ENCODE results near the gene RPA1.
"Not testable (repeated sequence)": the region's sequence is repeated elsewhere in the genome, so short reads cannot be mapped to it uniquely, and the experiment has no call there.

Gene RPA1

DNA sequence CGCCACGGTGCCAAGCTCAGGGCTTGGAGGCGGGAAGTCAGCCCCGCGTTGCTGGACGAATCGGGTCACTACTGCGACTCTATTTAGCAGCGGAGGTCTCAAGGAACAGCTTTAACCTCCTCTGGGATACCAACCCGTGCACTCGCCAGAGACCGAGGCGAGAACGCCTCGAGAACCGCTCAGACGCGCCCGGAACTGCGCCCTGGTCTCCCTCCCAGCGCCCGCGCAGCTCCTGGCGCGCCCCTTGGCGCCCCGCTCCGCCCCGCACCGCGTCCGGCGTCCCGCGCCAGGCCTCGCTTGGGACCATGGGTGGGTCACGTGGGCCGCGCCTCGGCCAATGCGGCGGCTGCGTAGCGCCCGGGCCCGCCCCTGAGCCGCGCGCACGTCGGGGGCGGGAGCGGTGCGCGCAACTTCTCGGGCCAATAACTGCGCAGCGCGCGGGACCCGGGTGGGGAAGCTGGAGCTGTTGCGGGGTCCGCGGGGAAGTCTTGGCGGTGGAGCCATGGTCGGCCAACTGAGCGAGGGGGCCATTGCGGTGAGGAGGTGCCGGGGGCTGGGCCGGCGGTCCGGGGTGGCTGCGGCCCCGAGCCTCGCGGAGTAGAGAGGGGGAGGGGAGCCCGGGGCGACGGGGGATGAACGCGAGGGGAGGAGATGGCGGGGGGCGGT, at the start of gene RPA1, which contains the start of gene SMYD4:
TSS of gene RPA1 (plus strand) at position 414 of the 666 bp plus-strand sequence. CDS start at position 503, 89 bp downstream.
TSS of gene SMYD4 (minus strand) at position 311 of the 666 bp plus-strand sequence. CDS start 1,908 bp downstream, outside the sequence.
- DNase-seq (ENCODE audit: low read depth in 2 of 2): peak; percentile 72 to 74

DNA sequence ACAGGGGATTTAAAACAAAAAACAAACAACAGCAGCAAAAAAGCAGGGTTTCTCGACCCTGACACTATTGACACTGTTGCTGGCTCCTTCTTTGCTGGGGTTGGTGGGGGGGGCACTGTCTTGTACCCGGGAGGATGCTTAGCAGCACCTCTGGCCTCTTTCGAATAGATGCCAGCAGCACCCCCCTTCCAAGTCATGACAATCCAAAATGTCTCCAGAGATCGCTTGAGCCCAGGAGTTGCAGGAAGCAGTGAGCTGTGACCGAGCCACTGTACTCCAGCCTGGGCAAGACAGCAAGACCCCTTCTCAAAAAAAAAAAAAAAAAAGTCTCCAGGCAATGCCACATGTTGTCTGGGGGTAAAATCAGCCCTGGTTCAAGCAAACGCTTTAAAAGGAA, 47.6 kb upstream of the RPA1 start:
- DNase-seq (ENCODE audit: low read depth in 2 of 2): no peak

DNA sequence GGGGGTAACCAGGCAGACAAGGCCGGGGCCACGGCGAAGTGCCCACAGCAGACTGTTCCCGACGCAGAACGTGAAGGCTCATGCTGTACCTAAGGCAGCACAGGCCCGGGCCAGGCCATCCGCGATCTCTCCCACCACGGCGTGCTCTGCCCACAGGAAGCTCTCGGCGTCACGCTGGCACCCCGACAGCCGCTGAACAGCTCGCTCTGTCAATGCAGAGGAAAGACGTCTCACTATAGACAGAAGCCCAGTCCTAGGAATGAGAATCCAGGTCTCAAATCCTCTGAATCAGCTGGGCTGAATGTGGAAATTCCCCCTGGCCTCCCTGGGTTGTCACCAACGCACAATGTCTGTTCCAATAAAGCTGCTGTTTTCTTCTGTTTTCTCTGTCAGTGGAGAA, 46.5 kb upstream of the RPA1 start:
- no peak for DNase-seq (ENCODE audit: low read depth in 2 of 2)

DNA sequence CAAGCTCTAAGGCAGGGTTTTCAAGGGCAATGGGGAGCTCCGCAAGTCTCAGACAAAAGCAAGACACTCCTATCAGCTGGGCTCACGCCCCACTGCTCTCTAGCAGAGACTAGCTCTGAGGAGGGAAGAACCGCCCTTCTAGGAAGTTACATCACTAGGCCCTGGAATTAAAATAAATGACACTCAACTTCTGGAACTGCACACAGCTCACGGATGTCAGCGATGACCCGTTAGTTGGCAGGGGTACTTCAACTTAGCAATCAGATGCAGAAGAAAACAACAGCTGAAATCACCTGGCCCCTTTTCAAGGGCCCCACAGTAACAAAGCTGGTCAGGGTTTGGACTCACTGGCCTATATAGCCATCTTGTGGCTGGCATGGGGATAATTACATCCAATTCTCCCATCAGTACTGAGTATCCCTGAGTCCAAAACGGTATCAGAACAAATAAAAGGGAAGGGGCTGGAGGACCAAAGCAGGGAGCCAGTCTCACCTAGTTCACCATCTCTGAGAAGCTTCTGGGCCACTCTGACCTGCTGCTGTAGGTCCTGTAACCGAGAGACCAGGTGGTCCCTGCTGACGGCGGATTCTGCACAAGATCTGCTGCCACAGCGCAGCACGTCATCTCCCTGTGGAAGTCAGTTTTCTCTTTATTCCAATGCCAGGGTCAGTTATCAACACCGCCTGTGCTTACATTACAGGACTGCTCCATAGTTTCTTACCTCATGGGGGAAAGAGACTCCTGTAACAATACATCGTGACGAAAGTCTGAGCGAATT, 45.8 kb upstream of the RPA1 start:
- no peak for DNase-seq (ENCODE audit: low read depth in 2 of 2)

DNA sequence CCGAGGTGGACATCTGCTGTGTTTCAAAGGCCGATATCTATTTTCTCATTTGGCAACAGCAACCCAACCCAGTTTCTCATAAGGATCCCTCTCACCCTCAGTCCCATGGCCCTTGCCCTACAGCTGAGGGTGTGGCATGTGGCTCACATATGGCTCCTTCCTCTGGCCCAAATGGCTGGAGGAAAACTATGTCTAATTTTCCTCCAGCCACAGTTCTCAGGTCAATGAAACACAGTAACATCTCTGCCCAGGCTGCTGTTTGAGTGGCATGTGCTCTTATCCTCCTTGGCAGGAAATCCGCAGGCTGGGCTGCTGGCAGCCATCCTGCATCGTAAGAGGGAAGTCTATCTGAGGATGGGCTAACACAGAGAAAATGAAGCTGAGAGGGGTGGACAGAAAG, 43.9 kb upstream of the RPA1 start:
- DNase-seq (ENCODE audit: low read depth in 2 of 2): no peak

DNA sequence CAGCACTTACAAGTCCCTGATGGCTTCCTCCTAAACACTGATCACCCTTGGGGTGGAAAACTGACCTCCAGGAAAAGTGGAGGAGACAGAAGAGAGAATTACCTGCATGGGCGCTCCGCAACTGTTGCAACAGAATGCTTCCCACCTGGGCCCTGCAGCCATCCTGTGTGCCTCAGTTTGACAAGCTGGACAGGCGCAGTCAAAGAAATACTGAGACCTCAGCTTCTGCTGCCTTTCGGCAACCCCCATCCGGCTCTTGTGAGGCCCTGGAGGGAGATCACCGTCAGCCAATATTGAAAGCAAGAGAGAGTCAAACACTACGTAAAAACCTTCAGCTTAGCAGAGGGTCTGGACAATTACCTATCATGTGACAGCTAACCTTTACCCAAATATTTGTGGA, 43.1 kb upstream of the RPA1 start:
- DNase-seq (ENCODE audit: low read depth in 2 of 2): no peak

DNA sequence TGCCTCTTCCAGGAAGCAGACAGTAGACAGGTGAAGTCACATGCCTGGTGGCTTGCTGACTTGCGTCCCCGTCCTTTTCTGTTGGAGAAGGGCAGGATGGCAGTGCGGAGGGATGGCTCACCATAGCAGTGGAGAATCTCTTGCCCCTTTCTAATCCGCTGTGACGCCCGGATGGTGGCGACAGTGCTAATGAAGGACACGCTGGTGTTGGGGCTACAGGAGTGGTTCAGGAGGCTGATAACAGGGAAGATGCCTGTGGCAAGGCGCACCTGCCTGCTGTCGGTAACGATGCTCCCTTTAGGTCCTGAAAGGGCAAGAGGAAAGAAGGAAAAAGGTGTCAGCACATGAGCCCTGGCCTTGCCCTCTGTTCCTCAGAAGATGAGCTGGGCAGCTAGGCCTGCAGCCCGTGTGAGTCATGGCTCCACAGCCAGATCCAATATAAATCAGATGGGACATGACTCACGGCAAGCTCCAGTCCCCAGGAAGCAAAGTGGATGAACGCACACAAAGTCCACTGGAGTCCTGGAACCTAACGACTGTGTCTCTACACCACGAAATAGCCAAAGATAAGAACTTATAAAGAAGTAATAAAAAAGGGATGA, 42.4 kb upstream of the RPA1 start:
- no peak for DNase-seq (ENCODE audit: low read depth in 2 of 2)

DNA sequence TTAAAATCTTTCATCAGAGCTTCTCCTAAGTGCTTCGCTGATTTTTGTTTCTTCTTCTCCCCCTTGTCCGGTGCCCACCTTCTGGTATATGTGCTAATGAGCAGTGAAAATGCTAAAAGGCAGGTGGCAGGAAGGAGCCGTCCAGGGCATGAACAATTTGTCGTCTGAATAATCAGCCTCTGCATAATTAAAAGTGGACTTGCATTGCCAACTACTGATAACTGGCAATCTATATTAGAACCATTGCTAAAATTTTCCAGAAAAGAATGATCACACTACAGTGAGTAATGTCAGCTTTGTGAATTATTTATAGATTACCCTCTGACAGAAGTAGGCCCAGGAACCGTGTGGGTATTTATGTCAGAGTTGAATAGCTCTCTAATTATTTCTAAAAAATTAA, 39.9 kb upstream of the RPA1 start:
- no peak for DNase-seq (ENCODE audit: low read depth in 2 of 2)

DNA sequence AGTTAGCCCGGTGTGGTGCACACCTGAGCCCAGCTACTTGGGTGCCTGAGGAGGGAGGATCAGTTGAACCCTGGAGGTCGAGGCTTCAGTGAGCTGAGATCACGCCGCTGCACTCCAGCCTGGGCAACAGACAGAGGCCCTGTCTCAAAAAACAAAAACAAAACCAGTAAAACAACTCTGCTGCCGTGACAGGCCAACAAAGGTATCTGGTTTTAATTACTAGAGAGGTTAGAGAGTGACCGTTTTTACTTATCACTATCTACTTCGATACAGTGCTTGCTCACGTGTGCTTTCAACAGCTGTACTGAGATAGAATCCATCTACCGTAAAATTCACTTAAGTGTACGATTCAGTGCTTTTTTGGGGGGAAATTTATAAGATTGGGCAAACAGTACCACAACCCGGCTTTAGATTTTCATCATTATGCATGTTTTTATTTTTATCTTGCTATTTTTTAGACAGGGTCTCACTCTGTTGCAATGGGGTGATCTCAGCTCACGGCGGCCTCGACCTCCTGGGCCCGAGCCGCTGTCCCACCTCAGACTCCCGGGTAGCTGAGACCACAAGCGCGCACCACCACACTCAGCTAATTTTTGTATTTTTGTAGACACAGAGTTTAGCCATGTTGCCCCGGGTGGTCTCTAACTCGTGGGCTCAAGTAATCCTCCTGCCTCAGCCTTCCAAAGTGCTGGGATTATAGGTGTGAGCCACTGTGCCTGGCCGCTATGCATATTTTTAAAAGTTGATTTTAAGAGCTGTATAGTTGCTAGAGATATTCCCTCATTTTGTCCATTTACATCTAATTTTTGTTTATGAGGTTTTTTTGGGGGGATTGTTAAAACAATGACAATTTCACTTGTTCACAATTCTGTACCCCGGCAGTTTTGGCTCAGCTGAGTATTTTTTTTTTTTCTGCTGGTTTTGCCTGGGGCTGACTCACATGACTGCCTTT, 37.0 kb upstream of the RPA1 start:
- no peak for DNase-seq (ENCODE audit: low read depth in 2 of 2)

DNA sequence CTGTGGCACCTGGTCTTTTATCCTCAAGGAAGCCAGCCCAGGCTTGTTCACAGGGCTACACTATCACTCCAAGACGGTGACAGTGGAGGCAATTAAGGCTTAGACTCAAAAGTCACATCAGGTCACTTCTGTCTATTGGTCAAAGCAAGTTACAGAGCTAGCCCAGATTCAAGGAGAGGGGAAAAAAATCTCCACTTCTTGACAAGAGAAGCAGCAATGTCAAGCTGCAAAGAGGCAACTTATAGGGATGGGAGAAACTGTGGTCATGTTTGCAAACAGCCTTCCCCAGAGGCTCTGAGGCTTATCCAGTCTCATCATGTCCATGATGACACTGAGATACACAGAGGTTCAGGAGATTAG, 36.4 kb upstream of the RPA1 start:
- DNase-seq (ENCODE audit: low read depth in 2 of 2): no peak

DNA sequence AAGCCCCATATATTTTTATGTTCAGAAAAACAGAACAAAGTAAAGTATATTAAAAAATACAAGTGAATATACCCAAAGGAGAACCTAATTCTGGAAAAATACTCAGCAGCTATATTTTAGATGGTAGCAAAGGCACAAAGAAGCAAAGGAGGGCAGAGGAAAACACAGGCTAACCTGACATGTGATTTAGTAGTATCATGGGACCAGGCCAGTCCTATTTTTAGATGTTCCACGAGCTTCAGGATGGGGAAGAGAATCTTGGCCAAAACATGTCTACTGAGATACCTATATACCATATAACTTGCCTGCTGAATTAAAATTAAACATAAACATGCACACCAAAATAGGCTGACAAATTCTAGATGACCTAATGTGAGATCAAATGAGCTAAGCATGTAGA, 33.0 kb upstream of the RPA1 start:
- no peak for DNase-seq (ENCODE audit: low read depth in 2 of 2)

DNA sequence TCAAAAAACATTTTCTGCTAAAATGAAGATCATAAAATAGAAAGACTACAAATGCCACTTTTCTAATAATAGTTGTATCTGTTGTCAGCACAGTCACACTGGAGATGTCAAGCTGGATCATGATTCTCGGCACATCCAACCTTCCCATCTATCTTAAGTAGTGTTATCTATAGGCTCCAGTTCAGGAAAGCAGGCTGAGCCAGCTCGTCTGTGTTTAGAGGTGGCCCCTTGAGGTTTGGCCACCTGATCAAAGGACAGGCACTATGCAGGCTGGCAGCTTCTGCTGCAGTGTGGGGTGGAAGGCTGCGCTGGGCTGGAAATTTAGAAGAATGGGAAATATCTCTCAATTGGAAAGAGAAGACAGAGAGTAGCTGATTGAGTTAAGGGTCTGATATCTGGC, 32.5 kb upstream of the RPA1 start:
- DNase-seq (ENCODE audit: low read depth in 2 of 2): no peak

DNA sequence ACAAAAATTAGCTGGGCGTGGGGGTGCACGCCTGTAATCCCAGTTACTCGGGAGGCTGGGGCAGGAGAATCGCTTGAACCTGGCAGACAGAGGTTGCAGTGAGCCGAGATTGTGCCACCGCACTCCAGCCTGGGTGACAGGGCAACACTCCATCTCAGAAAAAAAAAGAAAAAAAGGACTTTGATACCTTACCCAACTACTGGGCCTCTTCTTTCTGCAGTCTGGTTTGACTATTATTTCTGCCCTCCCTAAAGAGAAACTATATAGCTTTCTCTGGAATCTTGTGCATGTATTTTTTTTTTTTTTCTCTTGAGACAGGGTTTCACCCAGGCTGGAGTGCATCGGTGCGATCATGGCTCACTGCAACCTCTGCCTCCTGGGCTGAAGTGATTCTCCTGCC, 32.0 kb upstream of the RPA1 start:
- not testable (repeated sequence) for DNase-seq (ENCODE audit: low read depth in 2 of 2)

DNA sequence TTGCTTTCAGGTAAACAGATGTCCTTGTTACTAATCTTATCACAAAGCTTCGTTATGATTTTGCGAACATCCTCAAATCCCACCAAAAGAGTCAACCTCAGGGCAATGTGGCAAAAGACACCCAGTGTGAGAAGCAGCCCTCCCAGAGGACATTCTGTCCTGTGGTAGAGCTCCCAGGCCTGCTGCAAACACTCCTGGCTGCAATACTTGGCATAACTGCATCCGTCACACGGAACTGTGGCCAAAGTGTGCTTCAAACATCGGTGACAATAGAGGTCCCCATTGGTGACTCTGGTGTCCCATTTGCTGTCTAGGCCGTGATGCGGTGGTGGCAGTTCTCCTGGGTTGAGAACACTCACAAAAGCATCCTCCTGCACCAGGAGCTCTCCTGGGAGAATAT, 29.6 kb upstream of the RPA1 start:
- no peak for DNase-seq (ENCODE audit: low read depth in 2 of 2)

DNA sequence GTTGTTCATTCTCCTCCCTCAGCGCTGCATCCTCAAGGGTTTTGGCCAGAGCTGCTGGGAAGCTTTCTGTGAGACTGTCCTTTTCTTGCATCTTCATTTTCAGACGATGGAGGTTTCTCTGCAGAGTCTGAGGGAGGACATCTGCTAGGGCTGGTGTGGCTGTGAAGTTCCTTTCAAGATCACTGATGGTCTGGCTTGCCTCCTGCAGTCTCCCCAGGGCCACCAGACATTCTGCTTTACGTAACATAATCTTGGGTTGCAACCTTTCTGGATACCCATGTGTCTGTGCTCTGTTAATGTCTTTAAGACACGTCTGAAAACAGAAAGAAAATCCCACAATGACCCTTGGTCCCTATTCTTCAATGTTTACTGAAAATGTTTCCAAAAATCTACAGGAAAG, 29.1 kb upstream of the RPA1 start:
- DNase-seq (ENCODE audit: low read depth in 2 of 2): no peak

DNA sequence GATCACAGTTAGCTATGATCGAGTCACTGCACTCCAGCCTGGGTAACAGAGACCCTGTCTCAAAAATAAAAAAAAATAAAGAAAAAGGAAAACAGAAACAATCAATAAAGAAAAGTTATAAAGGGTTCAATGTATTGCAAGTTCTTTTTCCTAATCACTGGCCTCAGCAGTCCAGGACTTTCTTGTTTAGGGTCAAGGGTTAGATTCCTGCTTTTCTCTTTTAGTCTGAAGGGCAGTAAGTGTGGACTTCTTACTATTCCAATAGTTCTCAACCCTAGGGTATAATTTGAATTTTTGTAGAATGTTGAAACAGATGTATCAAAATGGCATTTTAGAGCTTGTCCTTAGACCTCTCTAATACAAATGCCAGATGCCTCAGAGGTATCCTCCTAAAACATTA, 27.4 kb upstream of the RPA1 start:
- no peak for DNase-seq (ENCODE audit: low read depth in 2 of 2)

DNA sequence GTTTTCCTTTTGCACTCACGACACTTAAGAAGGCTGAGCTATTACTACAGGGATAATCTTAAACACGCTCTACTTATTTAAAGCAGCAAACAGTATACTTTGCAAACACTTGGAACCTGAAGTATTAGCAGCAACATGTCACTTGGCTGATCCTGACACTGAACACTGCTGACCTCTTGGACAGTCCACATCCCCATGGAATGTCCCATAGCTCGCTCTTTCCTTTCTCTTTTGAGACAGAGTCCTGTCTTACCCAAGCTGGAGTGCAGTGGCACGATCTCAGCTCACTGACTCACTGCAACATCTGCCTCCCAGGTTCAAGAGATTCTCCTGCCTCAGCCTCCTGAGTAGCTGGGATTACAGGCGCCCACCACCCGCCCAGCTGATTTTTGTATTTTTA, 26.5 kb upstream of the RPA1 start:
- no peak for DNase-seq (ENCODE audit: low read depth in 2 of 2)

DNA sequence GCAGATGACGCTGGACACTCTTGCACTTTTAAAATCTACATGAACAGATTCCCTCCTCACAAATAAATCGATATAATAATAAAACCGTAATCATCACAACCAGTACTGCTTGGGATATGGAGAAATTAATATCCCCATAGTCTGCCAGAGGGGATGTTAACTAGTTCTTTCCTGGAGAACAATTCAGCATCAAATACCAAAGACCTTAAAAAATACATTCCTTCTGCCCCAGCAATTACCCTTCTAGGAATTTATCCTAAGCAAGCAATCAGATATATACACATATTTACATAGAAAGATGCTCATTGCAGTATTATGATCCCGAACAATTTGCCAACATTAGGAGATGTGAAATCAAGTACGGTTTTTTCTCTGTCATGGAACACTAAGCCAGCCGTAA, 21.9 kb upstream of the RPA1 start:
- no peak for DNase-seq (ENCODE audit: low read depth in 2 of 2)

DNA sequence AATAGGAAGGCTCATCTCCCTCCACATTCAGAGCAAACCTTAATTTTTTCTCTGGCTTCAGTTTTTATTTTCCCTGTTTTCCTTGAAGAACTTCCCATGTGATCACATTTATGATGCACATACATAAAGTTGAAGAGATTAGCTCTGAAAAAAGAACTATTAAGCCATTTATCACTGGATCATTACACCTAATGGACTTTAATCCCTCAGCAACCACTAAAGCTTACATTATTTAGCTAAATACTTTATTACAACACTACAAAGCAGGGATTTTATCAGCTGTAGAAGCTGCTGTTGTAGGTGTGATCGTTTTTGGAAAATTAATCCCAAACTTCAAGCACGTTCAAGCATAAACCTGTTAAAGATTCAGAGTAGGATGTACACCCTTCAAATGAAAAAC, 21.2 kb upstream of the RPA1 start:
- DNase-seq (ENCODE audit: low read depth in 2 of 2): no peak

DNA sequence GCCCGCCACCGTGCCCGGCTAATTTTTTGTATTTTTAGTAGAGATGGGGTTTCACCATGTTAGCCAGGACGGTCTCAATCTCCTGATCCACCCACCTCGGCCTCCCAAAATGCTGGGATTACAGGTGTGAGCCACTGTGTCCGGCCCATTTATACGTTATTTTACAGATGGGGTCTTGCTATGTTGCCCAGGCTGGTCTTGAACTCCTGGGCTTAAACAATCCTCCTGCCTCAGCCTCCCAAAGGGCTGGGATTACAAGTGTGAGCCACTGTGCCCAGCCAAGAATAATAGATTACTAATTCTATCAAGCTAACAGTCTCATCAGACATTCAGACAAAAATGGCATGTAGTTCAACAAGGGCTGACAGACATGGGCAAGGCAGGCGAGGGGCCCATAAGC, 20.0 kb upstream of the RPA1 start:
- not testable (repeated sequence) for DNase-seq (ENCODE audit: low read depth in 2 of 2)

DNA sequence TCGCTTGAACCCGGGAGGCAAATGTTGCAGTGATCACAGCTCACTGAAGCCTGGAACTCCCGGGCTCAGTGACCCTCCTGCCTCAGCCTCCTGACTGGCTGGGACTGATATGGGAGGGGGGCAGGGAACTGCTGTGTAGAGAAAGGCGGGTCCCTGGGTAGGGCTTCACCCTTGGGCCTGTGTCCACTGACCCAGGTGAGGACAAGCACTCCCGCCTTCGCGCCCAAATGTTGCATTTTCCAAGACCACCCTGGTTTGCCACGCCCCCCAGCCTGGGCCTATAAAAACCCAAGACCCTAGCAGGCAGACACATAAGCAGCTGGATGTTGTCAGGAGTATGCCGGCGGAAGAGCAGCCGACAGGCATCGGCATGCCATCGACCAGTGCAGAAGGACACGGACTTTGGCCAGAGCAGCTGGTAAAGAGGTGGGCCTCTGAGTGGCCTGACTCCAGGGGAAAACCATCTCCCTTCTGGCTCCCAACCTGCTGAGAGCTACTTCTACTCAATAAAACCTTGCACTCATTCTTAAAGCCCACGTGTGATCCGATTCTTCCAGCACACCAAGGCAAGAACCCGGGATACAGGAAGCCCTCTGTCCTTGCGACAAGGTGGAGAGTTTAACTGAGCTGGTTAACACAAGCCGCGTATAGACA, 19.2 kb upstream of the RPA1 start:
- DNase-seq (ENCODE audit: low read depth in 2 of 2): no peak

Data from stimulated activated CD8-positive, alpha-beta memory T cell treated with anti-CD3 and anti-CD28 coated beads, Interleukin-7, amount 100 ng/mL, for 1 hour (primary cell).